HEK293 (cell line): ENCODE results near the gene RGR.
A peak's percentile ranks its signal among the peaks of the same experiment; 100 is the strongest.

ENCODE experiments used
- CTCF ChIA-PET: fragments of 350-600 bp; formaldehyde crosslinking; extraction: SDS; loops from one replicate; lab custom pipeline; 2021; ENCODE audit warnings: antibody characterized with exemption; lab: Yijun Ruan, JAX
- POLR2A ChIA-PET: fragments of 300-600 bp; formaldehyde crosslinking; extraction: SDS; loops from one replicate; lab custom pipeline; 2020; ENCODE audit warnings: antibody characterized with exemption, inconsistent platforms; lab: Yijun Ruan, JAX
- H3K27ac ChIP-seq: fragments of 200-500 bp; sonication (Bioruptor generic); 2 replicates; pipeline ENCODE4 v1.5.1; 2014; ENCODE audit warnings: low read depth, low read length, control low read depth, inconsistent platforms; ENCODE audit errors: extremely low read depth
- H3K36me3 ChIP-seq, 2 experiments: fragments of 200-500 bp in 1 of 2; sonication (Bioruptor generic) in 1 of 2; 1 replicate in 1 of 2; 2 replicates in 1 of 2; pipeline ENCODE4 v1.5.1; 2014 to 2017; ENCODE audit warnings: inconsistent platforms in 2 of 2, low read length in 2 of 2; ENCODE audit not compliant: control insufficient read depth in 2 of 2, insufficient read depth in 1 of 2
- H3K4me1 ChIP-seq: fragments of 200-500 bp; sonication (Bioruptor generic); 2 replicates; pipeline ENCODE4 v1.5.1; 2014; ENCODE audit warnings: mild to moderate bottlenecking, low read length, inconsistent platforms; ENCODE audit not compliant: control insufficient read depth, insufficient read depth
- H3K4me3 ChIP-seq: 2 replicates; pipeline ENCODE4 v1.5.1; 2011; ENCODE audit warnings: low read depth, mild to moderate bottlenecking, control low read depth, low read length, moderate library complexity
- H3K9me3 ChIP-seq: fragments of 200-500 bp; sonication (Bioruptor generic); 2 replicates; pipeline ENCODE4 v1.5.1; 2014; ENCODE audit warnings: low read depth, low read length, inconsistent platforms; ENCODE audit not compliant: control insufficient read depth, insufficient read depth
- GLI2 ChIP-seq: fragments of 450-650 bp; formaldehyde crosslinking; IDR thresholded peaks from 2 replicates; pipeline ENCODE4; 2017; ENCODE audit warnings: missing biosample characterization, missing genetic modification characterization, low read depth, borderline replicate concordance
- KLF8 ChIP-seq: fragments of 450-650 bp; formaldehyde crosslinking; IDR thresholded peaks from 2 replicates; pipeline ENCODE4 v1.5.1; 2016; ENCODE audit warnings: missing biosample characterization, missing genetic modification characterization
- PRDM6 ChIP-seq: fragments of 450-650 bp; formaldehyde crosslinking; IDR thresholded peaks from 2 replicates; pipeline ENCODE4 v1.5.1; 2017; ENCODE audit warnings: missing biosample characterization, missing genetic modification characterization
- ZBTB6 ChIP-seq: fragments of 450-650 bp; formaldehyde crosslinking; IDR thresholded peaks from 2 replicates; pipeline ENCODE4 v1.5.1; 2017; ENCODE audit warnings: missing biosample characterization, missing genetic modification characterization
- ZBTB8A ChIP-seq: fragments of 450-650 bp; formaldehyde crosslinking; IDR thresholded peaks from 2 replicates; pipeline ENCODE4 v1.5.1; 2016; ENCODE audit warnings: missing biosample characterization, missing genetic modification characterization
- ZNF324 ChIP-seq: fragments of 450-650 bp; formaldehyde crosslinking; IDR thresholded peaks from 2 replicates; pipeline ENCODE4 v1.5.1; 2016; ENCODE audit warnings: missing biosample characterization, missing genetic modification characterization
- ZNF341 ChIP-seq: fragments of 450-650 bp; formaldehyde crosslinking; IDR thresholded peaks from 2 replicates; pipeline ENCODE4; 2016; ENCODE audit warnings: low read depth, missing biosample characterization, missing genetic modification characterization
- ZNF416 ChIP-seq: fragments of 450-650 bp; formaldehyde crosslinking; IDR thresholded peaks from 2 replicates; pipeline ENCODE4 v1.5.1; 2016; ENCODE audit warnings: missing biosample characterization, missing genetic modification characterization
- ZNF423 ChIP-seq: fragments of 450-650 bp; formaldehyde crosslinking; IDR thresholded peaks from 2 replicates; pipeline ENCODE4 v1.5.1; 2016; ENCODE audit warnings: missing biosample characterization, missing genetic modification characterization
- ZNF426 ChIP-seq: fragments of 450-650 bp; formaldehyde crosslinking; IDR thresholded peaks from 2 replicates; pipeline ENCODE4 v1.5.1; 2017; ENCODE audit warnings: missing biosample characterization, missing genetic modification characterization, mild to moderate bottlenecking, inconsistent platforms, moderate library complexity
- ZNF555 ChIP-seq: fragments of 450-650 bp; formaldehyde crosslinking; conservative IDR thresholded peaks from 2 replicates; pipeline ENCODE4 v1.5.1; 2017; ENCODE audit warnings: missing biosample characterization, mild to moderate bottlenecking, missing genetic modification characterization, inconsistent platforms
- ZNF571 ChIP-seq: fragments of 450-650 bp; formaldehyde crosslinking; IDR thresholded peaks from 2 replicates; pipeline ENCODE4 v1.5.0; 2017; ENCODE audit warnings: missing biosample characterization, missing genetic modification characterization
- ZNF610 ChIP-seq: fragments of 450-650 bp; formaldehyde crosslinking; IDR thresholded peaks from 2 replicates; pipeline ENCODE4 v1.5.1; 2016; ENCODE audit warnings: missing biosample characterization, missing genetic modification characterization, borderline replicate concordance
- ZNF624 ChIP-seq: fragments of 450-650 bp; formaldehyde crosslinking; IDR thresholded peaks from 2 replicates; pipeline ENCODE4 v1.5.1; 2017; ENCODE audit warnings: missing biosample characterization, missing genetic modification characterization
- ZNF658 ChIP-seq: fragments of 450-650 bp; formaldehyde crosslinking; IDR thresholded peaks from 2 replicates; pipeline ENCODE4; 2016; ENCODE audit warnings: missing biosample characterization, missing genetic modification characterization
- ZNF670 ChIP-seq: fragments of 450-650 bp; formaldehyde crosslinking; IDR thresholded peaks from 2 replicates; pipeline ENCODE4 v1.5.1; 2016; ENCODE audit warnings: missing biosample characterization, missing genetic modification characterization, low read depth
- ZNF76 ChIP-seq: fragments of 450-650 bp; formaldehyde crosslinking; IDR thresholded peaks from 2 replicates; pipeline ENCODE4; 2016; ENCODE audit warnings: low read depth, missing biosample characterization, missing genetic modification characterization, borderline replicate concordance
- ZNF791 ChIP-seq: fragments of 450-650 bp; formaldehyde crosslinking; IDR thresholded peaks from 2 replicates; pipeline ENCODE4 v1.5.1; 2016; ENCODE audit warnings: missing biosample characterization, missing genetic modification characterization
- ZSCAN30 ChIP-seq: fragments of 450-650 bp; IDR thresholded peaks from 2 replicates; pipeline ENCODE4 v1.5.1; 2018; ENCODE audit warnings: missing biosample characterization, mild to moderate bottlenecking, missing genetic modification characterization, moderate library complexity
- TF ChIP-seq, protein P1 (sequence below): fragments of 450-650 bp; formaldehyde crosslinking; IDR thresholded peaks from 2 replicates; pipeline ENCODE4 v1.5.1; 2016; ENCODE audit warnings: missing biosample characterization, missing genetic modification characterization
- TF ChIP-seq, protein P2 (sequence below): fragments of 450-650 bp; formaldehyde crosslinking; conservative IDR thresholded peaks from 2 replicates; pipeline ENCODE4 v1.5.1; 2016; ENCODE audit warnings: low read depth, missing biosample characterization, missing genetic modification characterization
- TF ChIP-seq, protein P3 (sequence below): fragments of 450-650 bp; formaldehyde crosslinking; IDR thresholded peaks from 2 replicates; pipeline ENCODE4 v1.5.1; 2016; ENCODE audit warnings: missing biosample characterization, missing genetic modification characterization

Gene RGR

DNA sequence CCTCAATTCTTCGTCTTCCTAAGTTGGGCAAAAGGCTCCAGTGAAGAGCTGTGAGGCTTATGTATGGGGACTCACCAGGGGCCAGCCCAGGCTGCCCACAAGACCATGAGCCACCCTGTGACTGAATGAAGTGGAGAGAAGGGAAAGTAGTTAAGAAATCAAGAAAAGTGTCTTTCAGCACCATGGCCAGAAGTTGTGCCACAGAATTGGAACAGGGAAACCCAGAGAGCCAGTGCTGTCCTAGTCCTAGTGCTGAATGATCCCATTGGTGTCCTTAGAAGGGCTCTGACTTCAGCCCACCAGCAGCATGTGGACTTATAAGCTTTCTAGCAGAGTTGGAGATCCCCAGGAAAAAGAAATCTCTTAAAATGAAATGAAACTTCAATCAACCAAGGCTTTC, 46.5 kb downstream of the RGR start:
- ChIA-PET POLR2A (no interaction called here), CTCF (interaction anchor here (0.9 kb wide), 1 partner anchor 24 kb away, joined by 3 read pairs; no protein-coding TSS in a partner anchor)
- no peaks in the 10 kb centered on the region for H3K4me1 ChIP-seq
- no peaks in the 10 kb centered on the region for H3K36me3 ChIP-seq
- no peaks in the 10 kb centered on the region for H3K9me3 ChIP-seq
- no peak for TF ChIP-seq ZNF624 (tag by site-specific recombination)
- TF ChIP-seq, protein P1, sequence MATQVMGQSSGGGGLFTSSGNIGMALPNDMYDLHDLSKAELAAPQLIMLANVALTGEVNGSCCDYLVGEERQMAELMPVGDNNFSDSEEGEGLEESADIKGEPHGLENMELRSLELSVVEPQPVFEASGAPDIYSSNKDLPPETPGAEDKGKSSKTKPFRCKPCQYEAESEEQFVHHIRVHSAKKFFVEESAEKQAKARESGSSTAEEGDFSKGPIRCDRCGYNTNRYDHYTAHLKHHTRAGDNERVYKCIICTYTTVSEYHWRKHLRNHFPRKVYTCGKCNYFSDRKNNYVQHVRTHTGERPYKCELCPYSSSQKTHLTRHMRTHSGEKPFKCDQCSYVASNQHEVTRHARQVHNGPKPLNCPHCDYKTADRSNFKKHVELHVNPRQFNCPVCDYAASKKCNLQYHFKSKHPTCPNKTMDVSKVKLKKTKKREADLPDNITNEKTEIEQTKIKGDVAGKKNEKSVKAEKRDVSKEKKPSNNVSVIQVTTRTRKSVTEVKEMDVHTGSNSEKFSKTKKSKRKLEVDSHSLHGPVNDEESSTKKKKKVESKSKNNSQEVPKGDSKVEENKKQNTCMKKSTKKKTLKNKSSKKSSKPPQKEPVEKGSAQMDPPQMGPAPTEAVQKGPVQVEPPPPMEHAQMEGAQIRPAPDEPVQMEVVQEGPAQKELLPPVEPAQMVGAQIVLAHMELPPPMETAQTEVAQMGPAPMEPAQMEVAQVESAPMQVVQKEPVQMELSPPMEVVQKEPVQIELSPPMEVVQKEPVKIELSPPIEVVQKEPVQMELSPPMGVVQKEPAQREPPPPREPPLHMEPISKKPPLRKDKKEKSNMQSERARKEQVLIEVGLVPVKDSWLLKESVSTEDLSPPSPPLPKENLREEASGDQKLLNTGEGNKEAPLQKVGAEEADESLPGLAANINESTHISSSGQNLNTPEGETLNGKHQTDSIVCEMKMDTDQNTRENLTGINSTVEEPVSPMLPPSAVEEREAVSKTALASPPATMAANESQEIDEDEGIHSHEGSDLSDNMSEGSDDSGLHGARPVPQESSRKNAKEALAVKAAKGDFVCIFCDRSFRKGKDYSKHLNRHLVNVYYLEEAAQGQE (tag by site-specific recombination), result peak; percentile 99
- no peak overlapping the region for H3K4me3 ChIP-seq
- no peak overlapping the region for H3K27ac ChIP-seq

- Histone ChIP-seq H3K27ac (no peak overlapping the region), H3K9me3 (no peaks in the 10 kb centered on the region), H3K4me1 (no peaks in the 10 kb centered on the region), H3K36me3 (no peaks in the 10 kb centered on the region), H3K4me3 (no peak overlapping the region)
- POLR2A ChIA-PET, result no interaction called here
- CTCF ChIA-PET, result interaction anchor here (0.6 to 0.9 kb wide), 3 partner anchors 29 to 60 kb away, joined by 3 to 4 read pairs (median 3); no protein-coding TSS in a partner anchor
- TF ChIP-seq ZNF791 (tag by site-specific recombination), result no peak
- TF ChIP-seq, protein P2, sequence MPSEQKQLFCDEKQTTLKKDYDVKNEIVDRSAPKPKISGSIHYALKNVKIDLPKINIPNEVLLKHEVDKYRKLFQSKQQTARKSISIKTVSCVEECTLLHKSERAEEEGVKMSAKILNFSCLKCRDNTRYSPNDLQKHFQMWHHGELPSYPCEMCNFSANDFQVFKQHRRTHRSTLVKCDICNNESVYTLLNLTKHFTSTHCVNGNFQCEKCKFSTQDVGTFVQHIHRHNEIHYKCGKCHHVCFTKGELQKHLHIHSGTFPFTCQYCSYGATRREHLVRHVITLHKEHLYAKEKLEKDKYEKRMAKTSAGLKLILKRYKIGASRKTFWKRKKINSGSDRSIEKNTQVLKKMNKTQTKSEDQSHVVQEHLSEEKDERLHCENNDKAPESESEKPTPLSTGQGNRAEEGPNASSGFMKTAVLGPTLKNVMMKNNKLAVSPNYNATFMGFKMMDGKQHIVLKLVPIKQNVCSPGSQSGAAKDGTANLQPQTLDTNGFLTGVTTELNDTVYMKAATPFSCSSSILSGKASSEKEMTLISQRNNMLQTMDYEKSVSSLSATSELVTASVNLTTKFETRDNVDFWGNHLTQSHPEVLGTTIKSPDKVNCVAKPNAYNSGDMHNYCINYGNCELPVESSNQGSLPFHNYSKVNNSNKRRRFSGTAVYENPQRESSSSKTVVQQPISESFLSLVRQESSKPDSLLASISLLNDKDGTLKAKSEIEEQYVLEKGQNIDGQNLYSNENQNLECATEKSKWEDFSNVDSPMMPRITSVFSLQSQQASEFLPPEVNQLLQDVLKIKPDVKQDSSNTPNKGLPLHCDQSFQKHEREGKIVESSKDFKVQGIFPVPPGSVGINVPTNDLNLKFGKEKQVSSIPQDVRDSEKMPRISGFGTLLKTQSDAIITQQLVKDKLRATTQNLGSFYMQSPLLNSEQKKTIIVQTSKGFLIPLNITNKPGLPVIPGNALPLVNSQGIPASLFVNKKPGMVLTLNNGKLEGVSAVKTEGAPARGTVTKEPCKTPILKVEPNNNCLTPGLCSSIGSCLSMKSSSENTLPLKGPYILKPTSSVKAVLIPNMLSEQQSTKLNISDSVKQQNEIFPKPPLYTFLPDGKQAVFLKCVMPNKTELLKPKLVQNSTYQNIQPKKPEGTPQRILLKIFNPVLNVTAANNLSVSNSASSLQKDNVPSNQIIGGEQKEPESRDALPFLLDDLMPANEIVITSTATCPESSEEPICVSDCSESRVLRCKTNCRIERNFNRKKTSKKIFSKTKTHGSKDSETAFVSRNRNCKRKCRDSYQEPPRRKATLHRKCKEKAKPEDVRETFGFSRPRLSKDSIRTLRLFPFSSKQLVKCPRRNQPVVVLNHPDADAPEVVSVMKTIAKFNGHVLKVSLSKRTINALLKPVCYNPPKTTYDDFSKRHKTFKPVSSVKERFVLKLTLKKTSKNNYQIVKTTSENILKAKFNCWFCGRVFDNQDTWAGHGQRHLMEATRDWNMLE (tag by site-specific recombination), result no peak
- no peak for TF ChIP-seq ZNF76 (tag by site-specific recombination)
- no peak for TF ChIP-seq KLF8
- no peak for TF ChIP-seq ZNF610 (tag by site-specific recombination)
- no peak for TF ChIP-seq ZNF658 (tag by site-specific recombination)
- TF ChIP-seq ZNF555, result no peak
- no peak for TF ChIP-seq ZNF423 (tag by site-specific recombination)
- no peak for TF ChIP-seq ZNF416 (tag by site-specific recombination)
- TF ChIP-seq ZNF571 (tag by site-specific recombination), result no peak
- no peak for TF ChIP-seq ZNF670 (tag by site-specific recombination)
- TF ChIP-seq ZSCAN30, result no peak
- TF ChIP-seq GLI2 (tag by site-specific recombination), result no peak
- no peak for TF ChIP-seq ZNF341 (tag by site-specific recombination)
- no peak for TF ChIP-seq ZBTB8A (tag by site-specific recombination)
- no peak for TF ChIP-seq PRDM6
- TF ChIP-seq ZBTB6 (tag by site-specific recombination), result no peak
- TF ChIP-seq, protein P3, sequence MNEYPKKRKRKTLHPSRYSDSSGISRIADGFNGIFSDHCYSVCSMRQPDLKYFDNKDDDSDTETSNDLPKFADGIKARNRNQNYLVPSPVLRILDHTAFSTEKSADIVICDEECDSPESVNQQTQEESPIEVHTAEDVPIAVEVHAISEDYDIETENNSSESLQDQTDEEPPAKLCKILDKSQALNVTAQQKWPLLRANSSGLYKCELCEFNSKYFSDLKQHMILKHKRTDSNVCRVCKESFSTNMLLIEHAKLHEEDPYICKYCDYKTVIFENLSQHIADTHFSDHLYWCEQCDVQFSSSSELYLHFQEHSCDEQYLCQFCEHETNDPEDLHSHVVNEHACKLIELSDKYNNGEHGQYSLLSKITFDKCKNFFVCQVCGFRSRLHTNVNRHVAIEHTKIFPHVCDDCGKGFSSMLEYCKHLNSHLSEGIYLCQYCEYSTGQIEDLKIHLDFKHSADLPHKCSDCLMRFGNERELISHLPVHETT (tag by site-specific recombination), result no peak
- TF ChIP-seq ZNF324 (tag by site-specific recombination), result no peak
- TF ChIP-seq ZNF426, result no peak
Observed at GRCh38 chr10:84292502-84292901, 47.6 kb downstream of the RGR start.
